Stimulated activated memory B cell treated with anti-CD40 and anti-IgM and Interleukin-4, amounts not matched to agents 10 μg/mL and 1 μg/mL and 100 μg/mL, for 72 hours (primary cell): ENCODE measurements around the gene CD68.

ENCODE experiments used
- ATAC-seq: fragments of 150-1000 bp; cut with Tn5 transposase; 2 replicates; pipeline ENCODE4 v1.10.0; 2021
- H3K27ac Mint-ChIP-seq: one replicate; pipeline ENCODE4 v1.8.0; 2022; ENCODE audit warnings: mild to moderate bottlenecking, mixed read lengths
- H3K27me3 Mint-ChIP-seq: one replicate; pipeline ENCODE4 v1.8.0; 2022; ENCODE audit warnings: mixed read lengths
- H3K36me3 Mint-ChIP-seq: one replicate; pipeline ENCODE4 v1.8.0; 2022; ENCODE audit warnings: mixed read lengths
- H3K4me1 Mint-ChIP-seq: one replicate; pipeline ENCODE4 v1.8.0; 2022; ENCODE audit warnings: mixed read lengths
- H3K4me3 Mint-ChIP-seq: one replicate; pipeline ENCODE4 v1.8.0; 2022; ENCODE audit warnings: mild to moderate bottlenecking, moderate library complexity, mixed read lengths
- H3K9me3 Mint-ChIP-seq: one replicate; pipeline ENCODE4 v1.8.0; 2022; ENCODE audit warnings: mixed read lengths

CD68 gene

DNA sequence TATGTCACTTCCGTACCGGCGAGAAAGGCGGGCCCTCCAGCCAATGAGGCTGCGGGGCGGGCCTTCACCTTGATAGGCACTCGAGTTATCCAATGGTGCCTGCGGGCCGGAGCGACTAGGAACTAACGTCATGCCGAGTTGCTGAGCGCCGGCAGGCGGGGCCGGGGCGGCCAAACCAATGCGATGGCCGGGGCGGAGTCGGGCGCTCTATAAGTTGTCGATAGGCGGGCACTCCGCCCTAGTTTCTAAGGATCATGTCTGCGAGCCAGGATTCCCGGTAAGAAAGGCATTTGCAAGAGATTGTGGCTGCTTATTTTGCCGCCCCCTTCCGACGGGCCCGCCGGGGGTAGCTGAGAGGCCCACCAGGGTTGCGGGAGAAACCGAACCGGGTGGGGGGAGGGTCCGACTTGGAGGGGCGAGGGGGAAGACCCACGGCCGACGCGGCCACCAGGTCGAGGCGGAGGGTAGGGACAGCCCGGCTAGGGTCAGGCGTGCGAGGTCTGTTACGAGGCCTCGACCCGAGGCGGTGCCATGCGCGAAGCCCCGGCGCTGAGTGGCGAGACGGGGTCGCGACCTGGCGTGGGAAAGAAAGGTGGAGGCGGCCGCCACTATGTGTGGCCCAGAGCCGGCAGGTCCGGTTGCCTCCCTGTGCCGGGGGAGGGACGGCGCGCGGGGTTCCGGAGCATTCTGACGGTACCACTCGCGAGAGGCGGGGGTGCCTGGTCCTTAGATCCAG lies 6.7 kb upstream of the CD68 start:
- Mint-ChIP-seq H3K36me3 (peaks cover 75% of the 10 kb centered on the region), H3K4me1 (peaks cover 55% of the 10 kb centered on the region)
- peak; percentile 97 for ATAC-seq

DNA sequence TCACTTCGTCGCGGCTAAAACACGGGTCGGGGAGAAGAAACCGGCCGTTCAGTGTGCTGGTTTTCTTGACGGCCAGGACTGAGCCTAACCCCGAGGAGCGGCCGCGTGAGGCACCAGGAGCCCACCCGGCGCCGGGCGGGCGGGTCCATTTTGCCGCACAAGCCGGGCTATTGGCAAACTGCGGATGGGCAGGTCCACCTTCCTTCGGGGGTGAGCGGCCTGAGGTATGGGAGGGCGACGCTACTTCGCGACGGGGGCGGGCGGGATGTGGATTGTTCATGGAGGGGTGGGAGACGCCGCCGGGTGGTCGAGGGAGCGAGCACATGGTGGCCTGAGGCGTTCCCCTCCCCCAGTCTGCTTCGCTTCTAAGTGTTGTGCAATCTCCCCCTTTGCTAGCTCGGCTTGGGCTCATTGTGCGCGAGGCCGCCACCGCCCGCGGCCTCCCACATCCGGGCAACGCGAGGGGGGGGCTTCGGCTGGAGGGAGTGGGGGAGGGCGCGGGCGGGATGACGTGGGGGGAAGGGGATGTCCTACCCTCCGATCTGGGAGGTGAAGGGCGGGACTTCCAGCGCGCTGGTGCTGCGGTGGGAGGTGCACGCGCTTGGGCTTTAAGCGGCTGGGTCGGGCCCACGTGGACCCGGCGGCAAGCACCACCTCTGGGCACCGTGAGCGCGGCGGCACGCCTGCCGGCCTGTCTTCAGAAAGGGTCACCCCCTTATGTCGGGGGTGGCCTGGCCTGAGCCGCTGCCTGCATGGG lies 5.9 kb upstream of the CD68 start:
- peaks cover 62% of the 10 kb centered on the region for H3K4me1 Mint-ChIP-seq
- H3K4me3 Mint-ChIP-seq: peak overlapping the region; percentile 93
- no peaks in the 10 kb centered on the region for H3K27me3 Mint-ChIP-seq
- H3K36me3 Mint-ChIP-seq: peaks cover 80% of the 10 kb centered on the region
- H3K9me3 Mint-ChIP-seq: no peaks in the 10 kb centered on the region
- peak overlapping the region; percentile 99 for H3K27ac Mint-ChIP-seq
- peak; percentile 65 for ATAC-seq

More for the DNA sequence above, 6.7 kb upstream of the CD68 start:
- Mint-ChIP-seq H3K27ac (peak overlapping the region; percentile 99), H3K4me3 (peak overlapping the region; percentile 93), H3K27me3 (no peaks in the 10 kb centered on the region), H3K9me3 (no peaks in the 10 kb centered on the region)

DNA sequence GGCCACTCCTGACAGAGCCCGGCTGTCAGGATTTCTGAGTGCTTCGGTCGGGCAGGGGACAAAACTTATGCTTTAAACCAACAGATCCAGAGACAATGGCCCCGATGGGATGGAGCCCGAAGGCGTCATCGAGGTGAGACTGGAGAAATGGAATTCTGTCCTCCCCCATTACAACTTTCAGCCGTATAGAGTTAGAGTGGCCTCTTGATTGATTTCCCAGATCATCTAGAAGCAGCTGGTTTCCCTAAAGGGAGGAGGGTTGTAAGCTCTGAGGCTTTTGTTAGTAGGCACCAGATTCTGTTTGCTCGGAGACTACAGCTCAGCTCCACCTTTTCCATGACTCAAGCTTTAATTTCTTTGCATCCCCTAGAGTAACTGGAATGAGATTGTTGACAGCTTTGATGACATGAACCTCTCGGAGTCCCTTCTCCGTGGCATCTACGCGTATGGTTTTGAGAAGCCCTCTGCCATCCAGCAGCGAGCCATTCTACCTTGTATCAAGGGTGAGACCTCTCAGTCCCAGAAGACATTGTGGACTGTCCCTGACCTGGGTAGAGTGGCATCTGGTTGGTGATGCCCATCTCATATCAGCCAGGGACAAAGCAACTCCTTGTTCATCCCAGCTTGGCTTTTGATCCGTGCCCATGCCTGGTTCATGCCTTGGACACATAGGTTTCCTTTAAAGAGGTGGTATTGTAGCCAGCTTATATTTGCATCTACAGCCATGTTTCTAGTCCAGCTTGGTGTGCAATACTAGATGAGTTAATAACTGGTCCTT lies 5.1 kb upstream of the CD68 start:
- Mint-ChIP-seq H3K4me1 (peaks cover 70% of the 10 kb centered on the region), H3K9me3 (no peaks in the 10 kb centered on the region), H3K27me3 (no peaks in the 10 kb centered on the region), H3K36me3 (peaks cover 81% of the 10 kb centered on the region), H3K4me3 (peak overlapping the region; percentile 93), H3K27ac (peak overlapping the region; percentile 99)
- ATAC-seq: no peak

DNA sequence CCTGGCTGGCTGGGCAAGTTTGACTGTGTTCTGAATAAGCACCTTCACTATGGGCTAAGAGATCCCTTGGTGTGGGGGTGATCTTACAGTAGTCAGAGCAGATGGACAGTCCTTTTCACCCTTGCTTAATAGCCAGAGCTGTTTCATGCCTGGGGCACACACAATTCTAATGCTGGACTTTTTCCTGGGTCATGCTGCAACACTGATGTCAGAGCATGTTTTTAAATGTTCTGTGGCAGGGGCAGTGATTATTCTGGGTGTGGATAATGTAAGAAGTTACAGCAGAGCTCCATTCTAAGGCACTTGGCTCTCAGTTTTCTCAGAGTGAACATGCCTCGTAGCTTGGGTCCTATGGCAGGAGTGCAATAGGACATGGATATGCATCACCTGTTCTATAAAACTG lies 4.0 kb upstream of the CD68 start:
- H3K36me3 Mint-ChIP-seq: peaks cover 72% of the 10 kb centered on the region
- H3K4me3 Mint-ChIP-seq: peak overlapping the region; percentile 93
- no peak overlapping the region for H3K27ac Mint-ChIP-seq
- no peaks in the 10 kb centered on the region for H3K9me3 Mint-ChIP-seq
- no peaks in the 10 kb centered on the region for H3K27me3 Mint-ChIP-seq
- H3K4me1 Mint-ChIP-seq: peaks cover 78% of the 10 kb centered on the region
- no peak for ATAC-seq

DNA sequence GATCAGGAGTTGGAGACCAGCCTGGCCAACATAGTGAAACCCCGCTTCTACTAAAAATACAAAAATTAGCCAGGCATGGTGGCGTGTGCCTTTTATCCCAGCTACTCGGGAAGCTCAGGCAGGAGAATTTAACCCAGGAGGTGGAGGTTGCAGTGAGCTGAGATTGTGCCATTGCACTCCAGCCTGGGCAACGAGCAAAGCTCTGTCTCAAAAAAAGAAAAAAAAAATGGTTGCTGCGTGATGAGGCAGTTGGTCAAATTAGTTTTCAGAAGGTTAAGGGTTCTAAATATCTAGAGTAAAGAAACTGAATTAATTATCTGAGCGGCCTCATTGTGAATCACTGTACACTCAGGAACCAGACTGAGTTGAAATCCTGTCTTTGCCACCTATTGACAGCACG lies 3.5 kb upstream of the CD68 start:
- no peak overlapping the region for H3K4me3 Mint-ChIP-seq

DNA sequence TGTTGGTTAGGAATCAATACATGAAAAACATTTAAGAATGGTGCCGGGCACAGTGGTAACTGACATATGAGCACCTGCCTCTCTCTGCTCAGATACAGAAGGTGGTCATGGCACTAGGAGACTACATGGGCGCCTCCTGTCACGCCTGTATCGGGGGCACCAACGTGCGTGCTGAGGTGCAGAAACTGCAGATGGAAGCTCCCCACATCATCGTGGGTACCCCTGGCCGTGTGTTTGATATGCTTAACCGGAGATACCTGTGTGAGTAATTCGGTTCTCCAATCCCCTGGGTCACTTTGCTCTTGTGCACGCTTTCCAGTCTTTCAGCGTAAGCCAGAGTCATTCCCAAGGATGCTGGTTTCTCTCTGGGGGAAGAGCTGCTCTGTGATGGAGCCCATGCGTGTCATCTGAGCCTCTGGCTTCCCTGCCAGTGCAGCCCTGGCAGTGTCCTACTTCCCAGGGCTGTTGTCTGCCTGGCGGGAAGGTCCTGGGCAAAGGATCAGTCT lies 3.0 kb upstream of the CD68 start:
- Mint-ChIP-seq H3K4me3 (no peak overlapping the region), H3K36me3 (peaks cover 72% of the 10 kb centered on the region), H3K9me3 (no peaks in the 10 kb centered on the region), H3K27ac (peak overlapping the region; percentile 41), H3K27me3 (no peaks in the 10 kb centered on the region), H3K4me1 (peaks cover 78% of the 10 kb centered on the region)
- ATAC-seq: no peak

More for the DNA sequence above, 3.5 kb upstream of the CD68 start:
- no peak for ATAC-seq
- H3K9me3 Mint-ChIP-seq: no peaks in the 10 kb centered on the region
- H3K27ac Mint-ChIP-seq: no peak overlapping the region
- H3K27me3 Mint-ChIP-seq: no peaks in the 10 kb centered on the region
- H3K4me1 Mint-ChIP-seq: peaks cover 78% of the 10 kb centered on the region
- H3K36me3 Mint-ChIP-seq: peaks cover 72% of the 10 kb centered on the region

DNA sequence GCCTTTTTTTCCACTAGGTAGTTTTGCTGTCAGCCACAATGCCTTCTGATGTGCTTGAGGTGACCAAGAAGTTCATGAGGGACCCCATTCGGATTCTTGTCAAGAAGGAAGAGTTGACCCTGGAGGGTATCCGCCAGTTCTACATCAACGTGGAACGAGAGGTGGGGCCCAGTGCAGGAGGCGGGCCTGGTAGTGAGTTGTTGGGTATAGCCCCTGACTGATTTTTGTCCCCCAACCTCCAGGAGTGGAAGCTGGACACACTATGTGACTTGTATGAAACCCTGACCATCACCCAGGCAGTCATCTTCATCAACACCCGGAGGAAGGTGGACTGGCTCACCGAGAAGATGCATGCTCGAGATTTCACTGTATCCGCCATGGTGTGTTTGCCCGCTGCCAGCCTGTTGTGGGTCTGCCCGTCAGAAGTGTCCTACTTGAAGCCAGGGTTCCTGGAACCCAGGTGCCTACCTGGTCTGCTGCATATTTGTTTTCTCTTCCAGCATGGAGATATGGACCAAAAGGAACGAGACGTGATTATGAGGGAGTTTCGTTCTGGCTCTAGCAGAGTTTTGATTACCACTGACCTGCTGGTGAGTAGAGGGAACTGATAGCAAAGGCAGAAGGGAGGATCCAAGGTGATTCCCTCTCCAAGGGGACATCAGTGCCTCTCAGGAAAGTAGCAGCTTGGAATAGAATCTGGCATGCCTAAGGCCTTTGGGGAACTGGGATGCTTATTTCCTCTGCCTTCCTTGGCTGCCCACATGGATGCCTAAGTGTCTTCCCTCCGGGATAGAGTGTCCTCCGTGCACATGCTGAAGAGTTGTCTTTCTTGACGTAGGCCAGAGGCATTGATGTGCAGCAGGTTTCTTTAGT lies 1.9 kb upstream of the CD68 start:
- no peaks in the 10 kb centered on the region for H3K9me3 Mint-ChIP-seq
- peak overlapping the region; percentile 41 for H3K27ac Mint-ChIP-seq
- H3K27me3 Mint-ChIP-seq: no peaks in the 10 kb centered on the region
- H3K36me3 Mint-ChIP-seq: peaks cover 69% of the 10 kb centered on the region
- ATAC-seq: no peak
- no peak overlapping the region for H3K4me3 Mint-ChIP-seq
- H3K4me1 Mint-ChIP-seq: peaks cover 81% of the 10 kb centered on the region

DNA sequence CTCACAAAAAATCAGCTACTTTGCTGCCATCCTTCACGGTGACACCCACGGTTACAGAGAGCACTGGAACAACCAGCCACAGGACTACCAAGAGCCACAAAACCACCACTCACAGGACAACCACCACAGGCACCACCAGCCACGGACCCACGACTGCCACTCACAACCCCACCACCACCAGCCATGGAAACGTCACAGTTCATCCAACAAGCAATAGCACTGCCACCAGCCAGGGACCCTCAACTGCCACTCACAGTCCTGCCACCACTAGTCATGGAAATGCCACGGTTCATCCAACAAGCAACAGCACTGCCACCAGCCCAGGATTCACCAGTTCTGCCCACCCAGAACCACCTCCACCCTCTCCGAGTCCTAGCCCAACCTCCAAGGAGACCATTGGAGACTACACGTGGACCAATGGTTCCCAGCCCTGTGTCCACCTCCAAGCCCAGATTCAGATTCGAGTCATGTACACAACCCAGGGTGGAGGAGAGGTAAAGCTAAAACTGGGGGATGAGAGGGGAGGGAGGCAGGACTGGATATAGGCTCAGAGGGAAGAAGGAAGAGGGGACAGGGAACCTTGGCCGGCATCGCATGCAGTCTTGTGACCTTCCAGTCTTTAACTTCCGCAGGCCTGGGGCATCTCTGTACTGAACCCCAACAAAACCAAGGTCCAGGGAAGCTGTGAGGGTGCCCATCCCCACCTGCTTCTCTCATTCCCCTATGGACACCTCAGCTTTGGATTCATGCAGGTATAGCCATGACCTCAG lies 581 bp downstream of the CD68 start:
- Mint-ChIP-seq H3K36me3 (peaks cover 58% of the 10 kb centered on the region), H3K27ac (peak overlapping the region; percentile 96), H3K4me3 (peak overlapping the region; percentile 57), H3K27me3 (no peaks in the 10 kb centered on the region), H3K9me3 (no peaks in the 10 kb centered on the region), H3K4me1 (peaks cover 78% of the 10 kb centered on the region)
- ATAC-seq: peak; percentile 0

DNA sequence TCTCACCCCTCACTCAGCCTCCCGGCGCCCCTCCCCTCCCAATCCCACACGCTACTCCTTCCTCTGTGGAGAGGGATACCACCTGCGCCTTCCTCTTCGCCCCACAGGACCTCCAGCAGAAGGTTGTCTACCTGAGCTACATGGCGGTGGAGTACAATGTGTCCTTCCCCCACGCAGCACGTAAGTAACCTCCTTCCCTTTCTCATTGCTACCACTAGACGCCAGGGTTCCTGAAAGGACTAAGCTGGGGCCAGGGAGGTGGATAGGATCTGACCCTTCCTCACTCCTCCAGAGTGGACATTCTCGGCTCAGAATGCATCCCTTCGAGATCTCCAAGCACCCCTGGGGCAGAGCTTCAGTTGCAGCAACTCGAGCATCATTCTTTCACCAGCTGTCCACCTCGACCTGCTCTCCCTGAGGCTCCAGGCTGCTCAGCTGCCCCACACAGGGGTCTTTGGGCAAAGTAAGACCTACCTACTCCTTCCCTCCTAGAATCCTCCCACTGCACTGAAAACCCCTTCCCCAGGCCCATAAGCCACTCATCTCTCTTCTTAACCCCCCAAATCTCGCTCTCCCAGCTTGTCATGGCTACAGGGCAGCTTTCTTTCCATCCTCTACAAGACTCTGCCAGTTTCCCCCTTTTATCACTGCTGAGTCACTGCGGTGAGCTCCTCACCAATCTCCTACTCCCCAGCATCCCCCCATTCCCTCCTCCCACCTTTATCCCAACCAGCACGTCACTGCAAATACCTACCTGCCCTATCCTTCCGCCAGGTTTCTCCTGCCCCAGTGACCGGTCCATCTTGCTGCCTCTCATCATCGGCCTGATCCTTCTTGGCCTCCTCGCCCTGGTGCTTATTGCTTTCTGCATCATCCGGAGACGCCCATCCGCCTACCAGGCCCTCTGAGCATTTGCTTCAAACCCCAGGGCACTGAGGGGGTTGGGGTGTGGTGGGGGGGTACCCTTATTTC lies 1.5 kb downstream of the CD68 start:
- peak overlapping the region; percentile 96 for H3K27ac Mint-ChIP-seq
- ATAC-seq: no peak
- no peaks in the 10 kb centered on the region for H3K27me3 Mint-ChIP-seq
- peaks cover 82% of the 10 kb centered on the region for H3K4me1 Mint-ChIP-seq
- H3K4me3 Mint-ChIP-seq: peak overlapping the region; percentile 14
- peaks cover 60% of the 10 kb centered on the region for H3K36me3 Mint-ChIP-seq
- no peaks in the 10 kb centered on the region for H3K9me3 Mint-ChIP-seq

DNA sequence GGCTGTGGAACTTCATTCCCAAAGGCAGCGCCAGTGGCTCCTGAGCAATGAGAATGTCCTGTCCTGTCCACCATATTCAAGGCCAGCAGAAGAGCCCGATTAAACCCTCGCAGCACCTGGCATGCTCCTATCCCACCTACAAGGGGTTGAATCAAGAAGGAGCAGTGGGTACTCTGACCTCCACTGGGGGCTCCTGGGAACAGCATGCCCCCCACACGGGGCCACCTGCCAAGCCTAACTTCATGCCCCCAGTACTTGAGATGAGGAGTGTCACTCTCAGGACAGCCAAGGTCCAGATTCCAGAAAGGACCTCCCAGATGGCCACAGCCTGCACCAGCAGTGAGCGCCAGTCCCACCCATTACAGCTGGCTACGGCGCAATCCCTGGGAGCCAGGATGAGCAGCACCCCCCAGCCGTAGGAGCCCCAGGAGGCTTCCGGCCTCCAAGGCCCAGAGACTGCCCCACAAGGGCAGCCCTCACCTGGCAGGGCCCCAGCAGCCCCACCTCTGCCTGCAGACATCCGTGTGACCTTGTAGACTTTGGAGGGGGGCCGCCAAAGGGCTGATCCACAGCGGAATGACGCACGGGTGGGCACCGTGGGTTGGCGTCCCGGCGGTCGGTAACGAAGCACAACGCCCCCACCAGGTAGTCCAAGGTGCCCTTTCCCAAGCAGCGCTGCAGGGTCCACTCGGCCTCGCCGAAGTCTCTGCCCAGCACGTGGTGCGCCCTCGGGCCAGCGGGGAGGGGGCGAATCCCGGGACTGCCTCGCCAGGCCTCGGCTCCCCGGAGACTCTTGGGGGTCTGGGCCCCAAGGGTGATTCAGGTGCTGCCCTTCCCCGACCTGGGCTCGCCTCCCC lies 3.2 kb downstream of the CD68 start:
- Mint-ChIP-seq H3K4me3 (peak overlapping the region; percentile 92), H3K9me3 (no peaks in the 10 kb centered on the region), H3K4me1 (peaks cover 68% of the 10 kb centered on the region), H3K27ac (peak overlapping the region; percentile 96), H3K27me3 (no peaks in the 10 kb centered on the region), H3K36me3 (peaks cover 53% of the 10 kb centered on the region)
- ATAC-seq: peak; percentile 1

DNA sequence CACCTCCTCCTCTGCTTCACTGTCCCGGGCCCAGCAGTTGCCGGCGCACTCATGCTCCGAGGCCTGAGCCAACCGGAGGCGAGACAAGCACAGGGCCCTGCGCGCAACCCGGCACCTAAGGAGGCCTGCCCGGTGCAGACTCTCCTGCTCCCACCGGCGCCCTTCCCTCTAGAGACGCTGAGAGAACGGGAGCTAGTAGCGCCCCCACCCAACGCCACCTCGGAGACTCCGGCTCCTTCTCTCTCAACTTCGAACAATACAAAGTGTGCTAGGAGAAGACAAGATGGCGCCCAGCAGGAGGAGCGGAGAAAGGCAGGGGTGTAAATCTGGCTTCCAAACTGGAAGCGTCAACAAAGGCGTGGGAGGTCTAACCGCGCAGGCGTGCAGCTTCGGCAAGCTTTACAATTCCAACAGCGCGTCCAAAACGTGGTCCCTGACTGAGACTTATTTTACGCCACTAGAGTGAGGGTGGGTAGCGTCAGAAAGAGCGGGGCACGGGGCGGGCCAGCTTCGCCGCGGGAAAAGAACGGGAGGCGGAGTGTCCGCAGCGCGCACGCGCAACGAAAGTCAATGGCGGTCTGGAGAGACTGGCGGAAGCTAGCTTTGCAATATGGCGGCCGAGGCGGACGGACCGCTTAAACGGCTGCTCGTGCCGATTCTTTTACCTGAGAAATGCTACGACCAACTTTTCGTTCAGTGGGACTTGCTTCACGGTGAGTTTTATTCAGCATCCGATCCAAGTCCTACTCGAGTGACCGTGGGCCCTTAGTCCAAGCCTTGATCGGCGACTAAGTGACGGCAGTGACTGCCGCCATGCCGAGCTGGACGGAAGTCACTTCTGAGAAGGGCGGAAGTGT lies 4.0 kb downstream of the CD68 start, which contains the start of gene MPDU1:
TSS of gene MPDU1 (plus strand) at position 600 of the 857 bp plus-strand sequence. CDS start at position 611, 11 bp downstream.
- H3K4me3 Mint-ChIP-seq: peak within 1 kb of the TSS; percentile 92
- no peaks in the 10 kb centered on the region for H3K9me3 Mint-ChIP-seq
- H3K4me1 Mint-ChIP-seq: peaks cover 59% of the 10 kb centered on the region
- peaks cover 52% of the 10 kb centered on the region for H3K36me3 Mint-ChIP-seq
- ATAC-seq: peak; percentile 88
- H3K27ac Mint-ChIP-seq: peak within 1 kb of the TSS; percentile 96
- no peaks in the 10 kb centered on the region for H3K27me3 Mint-ChIP-seq
